D721Med (cell line): Measurements from ENCODE around the gene RBFOX1.

ENCODE experiments used
- DNase-seq: peaks from one replicate; pipeline ENCODE4 v3.0.0; 2011; ENCODE audit warnings: low spot score; ENCODE audit not compliant: insufficient read length
- FAIRE-seq: peaks from 2 replicates; lab custom pipeline; 2011; peaks lifted over from hg19 to GRCh38; lab: Jason Lieb, UNC
- CTCF ChIP-seq: IDR thresholded peaks from 2 replicates; pipeline ENCODE4 v1.5.1; 2012; ENCODE audit warnings: mild to moderate bottlenecking, control low read depth; ENCODE audit not compliant: insufficient read depth; ENCODE audit errors: missing control alignments

The RBFOX1 gene

GRCh38 chr16:7331997-7332396, 648 bp upstream of the RBFOX1 start:
- no peak for FAIRE-seq
- no peak for TF ChIP-seq CTCF

DNA sequence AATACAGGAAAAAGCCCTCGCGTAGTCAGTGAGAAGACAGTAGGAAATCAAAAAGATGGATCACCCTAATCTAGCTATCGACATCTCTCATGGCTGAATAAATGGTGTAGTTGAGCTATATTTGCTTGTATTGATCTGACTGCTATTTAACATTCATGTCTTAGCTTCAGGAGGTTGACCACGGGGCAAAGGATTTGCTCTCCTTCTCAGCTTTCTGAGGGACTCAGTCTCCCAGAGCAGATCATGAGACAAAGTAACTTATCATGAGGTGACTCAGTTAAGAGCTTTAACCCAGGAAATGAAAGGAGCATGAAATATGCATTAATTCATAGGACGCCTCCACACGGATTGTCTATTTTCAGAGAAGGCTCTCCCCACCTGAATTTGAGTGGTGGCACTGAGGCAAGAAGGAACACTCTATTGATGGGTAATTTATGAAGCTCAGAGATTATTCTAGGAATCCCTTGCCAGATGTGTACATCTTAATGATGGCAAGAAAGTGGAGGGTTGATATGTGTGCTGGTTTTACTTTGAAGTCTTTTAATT, 608 bp downstream of the RBFOX1 start:
- DNase-seq = no peak
- TF ChIP-seq CTCF = no peak
- FAIRE-seq = no peak

More at GRCh38 chr16:7331997-7332396, 648 bp upstream of the RBFOX1 start:
- DNase-seq = no peak

- no peak for TF ChIP-seq CTCF
- no peak for DNase-seq
- FAIRE-seq = no peak
Observed at GRCh38 chr16:7334801-7335560, 2.3 kb downstream of the RBFOX1 start.

DNA sequence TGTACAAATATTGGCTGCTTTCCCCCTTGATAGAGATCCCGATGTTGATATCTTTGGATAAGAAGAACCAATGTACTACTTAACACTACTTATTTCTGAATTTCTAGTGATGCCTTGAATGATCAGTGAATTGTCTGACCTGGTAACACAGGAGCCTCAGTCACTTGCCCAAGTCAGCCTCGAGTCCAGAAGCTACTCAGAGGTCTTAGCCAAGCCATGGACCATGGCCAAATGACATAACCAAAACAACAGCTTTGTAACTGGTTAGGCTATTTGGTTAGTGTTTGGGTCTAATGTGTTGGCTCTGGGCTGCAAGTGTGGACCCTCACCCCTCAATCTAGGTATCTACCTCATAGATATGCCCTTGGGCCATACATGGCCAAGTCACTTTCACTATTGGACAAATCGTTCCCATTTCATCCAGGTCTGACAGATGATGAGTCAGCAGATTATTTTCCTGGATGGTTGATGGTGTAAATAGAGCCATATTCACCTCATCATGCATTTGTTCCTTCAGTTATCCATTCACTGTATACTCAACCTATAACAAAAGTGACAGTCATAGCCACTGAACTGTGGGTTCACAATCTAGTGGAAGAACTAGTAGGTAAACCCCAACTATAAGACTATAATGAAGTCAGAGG, 3.5 kb downstream of the RBFOX1 start:
- DNase-seq = no peak
- no peak for TF ChIP-seq CTCF
- no peak for FAIRE-seq

GRCh38 chr16:7336742-7337141, 4.1 kb downstream of the RBFOX1 start:
- DNase-seq (no peak), FAIRE-seq (no peak)
- no peak for TF ChIP-seq CTCF

DNA sequence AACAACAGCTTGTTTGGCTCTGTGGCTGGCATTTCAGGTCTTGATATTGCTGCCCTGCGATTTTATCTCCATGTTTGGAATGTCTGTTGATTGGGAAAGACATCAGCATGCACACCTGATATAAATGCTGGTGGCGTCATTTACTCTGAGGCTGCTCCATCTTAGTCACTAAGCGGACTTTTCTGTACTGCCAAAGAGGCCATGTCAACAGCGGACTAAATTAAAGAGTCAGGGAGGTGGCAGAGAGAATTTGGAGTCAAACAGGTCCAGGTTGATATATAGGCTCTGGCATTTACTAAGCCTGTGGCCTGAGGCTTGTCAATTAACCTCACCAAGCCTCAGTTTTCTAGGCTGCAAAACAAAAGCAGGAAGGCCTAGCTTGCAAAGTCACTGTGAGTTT, 6.2 kb downstream of the RBFOX1 start:
- FAIRE-seq = no peak
- TF ChIP-seq CTCF = no peak
- no peak for DNase-seq

DNA sequence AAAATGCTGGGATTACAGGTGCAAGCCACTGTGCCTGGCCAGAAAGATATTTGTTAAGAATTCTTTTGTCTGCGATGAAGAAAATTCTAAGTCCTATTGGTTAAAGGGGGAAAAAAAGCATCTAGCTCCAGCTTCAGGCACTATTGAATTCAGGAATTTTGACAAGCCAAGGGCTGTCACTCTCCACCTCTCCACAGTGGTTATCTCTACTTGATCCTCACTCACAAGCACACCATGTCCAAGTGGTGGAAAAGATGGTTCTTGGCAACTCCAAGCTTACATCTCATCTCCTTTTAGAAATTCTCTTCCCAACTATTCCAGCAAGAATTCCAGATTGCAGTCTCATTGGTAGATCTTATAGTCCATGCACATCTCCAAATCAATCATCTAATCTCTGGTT, 7.1 kb downstream of the RBFOX1 start:
- no peak for FAIRE-seq
- no peak for TF ChIP-seq CTCF
- DNase-seq = no peak
